Fibroblast of lung (primary cell): ENCODE data around the gene CCDC197.

Experiments
- CTCF ChIP-seq, 2 donors: IDR thresholded peaks in 1 of 2; conservative IDR thresholded peaks in 1 of 2; 1 replicate in 1 of 2; 2 replicates in 1 of 2; pipeline ENCODE4 v1.5.1; 2011 to 2012; ENCODE audit warnings: low read length in 2 of 2, control low read depth in 1 of 2, inconsistent platforms in 1 of 2, low read depth in 1 of 2, mild to moderate bottlenecking in 1 of 2
- EZH2 ChIP-seq: IDR thresholded peaks from 2 replicates; pipeline ENCODE4 v1.5.1; 2012; ENCODE audit warnings: low read length, control low read depth, mild to moderate bottlenecking; ENCODE audit errors: missing control alignments

- TF ChIP-seq CTCF (conservative IDR thresholded peaks at IDR 0.05 in 1 of 2, IDR thresholded peaks at IDR 0.05 in 1 of 2; ENCODE audit: low read depth in 1 of 2, low read length in 2 of 2): no peak
- no peak for TF ChIP-seq EZH2
Measured at GRCh38 chr14:94018308-94018707, 21.2 kb downstream of the CCDC197 start.
